ENCODE measurements around the gene WASF1.
A peak's percentile ranks its signal among the peaks of the same experiment; 100 is the strongest.

Gene WASF1

GRCh38 chr6:110195639-110196038 is 16.2 kb upstream of the WASF1 start:
- no peak overlapping the region for H3K27ac ChIP-seq (ENCODE audit: low read depth, low read length)
- peaks cover 11% of the 10 kb centered on the region for H3K36me3 ChIP-seq (ENCODE audit: control insufficient read depth, insufficient read depth, low read length)
- H3K4me1 ChIP-seq (ENCODE audit: control insufficient read depth, insufficient read depth, low read length): 0 out of 2 replicates have a peak, but pooled peaks cover 4% of the 10 kb centered on the region
- no peak overlapping the region for H3K9ac ChIP-seq (ENCODE audit: low read depth, low read length)
- H3K27me3 ChIP-seq (ENCODE audit: control insufficient read depth, insufficient read depth, low read length): no peaks in the 10 kb centered on the region
- no peak overlapping the region for H3K4me3 ChIP-seq (ENCODE audit: low read depth, low read length)
- H3K9me3 ChIP-seq (ENCODE audit: control insufficient read depth, insufficient read depth, low read length): no peaks in the 10 kb centered on the region

- Histone ChIP-seq H3K9ac (ENCODE audit: low read depth, low read length) (no peak overlapping the region), H3K36me3 (ENCODE audit: control insufficient read depth, insufficient read depth, low read length) (peaks cover 11% of the 10 kb centered on the region), H3K4me3 (ENCODE audit: low read depth, low read length) (no peak overlapping the region), H3K9me3 (ENCODE audit: control insufficient read depth, insufficient read depth, low read length) (no peaks in the 10 kb centered on the region), H3K27ac (ENCODE audit: low read depth, low read length) (no peak overlapping the region), H3K27me3 (ENCODE audit: control insufficient read depth, insufficient read depth, low read length) (no peaks in the 10 kb centered on the region), H3K4me1 (ENCODE audit: control insufficient read depth, insufficient read depth, low read length) (0 out of 2 replicates have a peak, but pooled peaks cover 4% of the 10 kb centered on the region)
Measured at GRCh38 chr6:110191477-110191876, 12.0 kb upstream of the WASF1 start.

- Histone ChIP-seq H3K9me3 (ENCODE audit: control insufficient read depth, insufficient read depth, low read length) (no peaks in the 10 kb centered on the region), H3K27ac (ENCODE audit: low read depth, low read length) (no peak overlapping the region), H3K9ac (ENCODE audit: low read depth, low read length) (no peak overlapping the region), H3K36me3 (ENCODE audit: control insufficient read depth, insufficient read depth, low read length) (peaks cover 11% of the 10 kb centered on the region), H3K4me3 (ENCODE audit: low read depth, low read length) (no peak overlapping the region), H3K4me1 (ENCODE audit: control insufficient read depth, insufficient read depth, low read length) (0 out of 2 replicates have a peak, but pooled peaks cover 4% of the 10 kb centered on the region), H3K27me3 (ENCODE audit: control insufficient read depth, insufficient read depth, low read length) (no peaks in the 10 kb centered on the region)
Measured at GRCh38 chr6:110190726-110191125, 11.3 kb upstream of the WASF1 start.

- H3K9ac ChIP-seq (ENCODE audit: low read depth, low read length): no peak overlapping the region
- no peaks in the 10 kb centered on the region for H3K9me3 ChIP-seq (ENCODE audit: control insufficient read depth, insufficient read depth, low read length)
- peaks cover 3% of the 10 kb centered on the region for H3K36me3 ChIP-seq (ENCODE audit: control insufficient read depth, insufficient read depth, low read length)
- H3K27me3 ChIP-seq (ENCODE audit: control insufficient read depth, insufficient read depth, low read length): no peaks in the 10 kb centered on the region
- H3K4me3 ChIP-seq (ENCODE audit: low read depth, low read length): no peak overlapping the region
- H3K27ac ChIP-seq (ENCODE audit: low read depth, low read length): no peak overlapping the region
- no peaks in the 10 kb centered on the region for H3K4me1 ChIP-seq (ENCODE audit: control insufficient read depth, insufficient read depth, low read length)
Measured at GRCh38 chr6:110188791-110189190, 9.3 kb upstream of the WASF1 start.

- H3K9ac ChIP-seq (ENCODE audit: low read depth, low read length): no peak overlapping the region
- no peaks in the 10 kb centered on the region for H3K9me3 ChIP-seq (ENCODE audit: control insufficient read depth, insufficient read depth, low read length)
- H3K4me1 ChIP-seq (ENCODE audit: control insufficient read depth, insufficient read depth, low read length): peaks cover 4% of the 10 kb centered on the region
- H3K27ac ChIP-seq (ENCODE audit: low read depth, low read length): no peak overlapping the region
- H3K27me3 ChIP-seq (ENCODE audit: control insufficient read depth, insufficient read depth, low read length): no peaks in the 10 kb centered on the region
- no peak overlapping the region for H3K4me3 ChIP-seq (ENCODE audit: low read depth, low read length)
- H3K36me3 ChIP-seq (ENCODE audit: control insufficient read depth, insufficient read depth, low read length): no peaks in the 10 kb centered on the region
Measured at GRCh38 chr6:110185879-110186278, 6.4 kb upstream of the WASF1 start.

GRCh38 chr6:110183292-110183885 is 3.9 kb upstream of the WASF1 start:
- Histone ChIP-seq H3K4me3 (ENCODE audit: low read depth, low read length) (no peak overlapping the region), H3K27me3 (ENCODE audit: control insufficient read depth, insufficient read depth, low read length) (no peaks in the 10 kb centered on the region), H3K9ac (ENCODE audit: low read depth, low read length) (no peak overlapping the region), H3K36me3 (ENCODE audit: control insufficient read depth, insufficient read depth, low read length) (no peaks in the 10 kb centered on the region), H3K9me3 (ENCODE audit: control insufficient read depth, insufficient read depth, low read length) (no peaks in the 10 kb centered on the region), H3K27ac (ENCODE audit: low read depth, low read length) (no peak overlapping the region), H3K4me1 (ENCODE audit: control insufficient read depth, insufficient read depth, low read length) (peaks cover 4% of the 10 kb centered on the region)

- Histone ChIP-seq H3K27ac (ENCODE audit: low read depth, low read length) (no peak overlapping the region), H3K9me3 (ENCODE audit: control insufficient read depth, insufficient read depth, low read length) (no peaks in the 10 kb centered on the region), H3K4me1 (ENCODE audit: control insufficient read depth, insufficient read depth, low read length) (peaks cover 10% of the 10 kb centered on the region), H3K9ac (ENCODE audit: low read depth, low read length) (peak overlapping the region; percentile 86), H3K36me3 (ENCODE audit: control insufficient read depth, insufficient read depth, low read length) (no peaks in the 10 kb centered on the region), H3K4me3 (ENCODE audit: low read depth, low read length) (peak overlapping the region; percentile 94), H3K27me3 (ENCODE audit: control insufficient read depth, insufficient read depth, low read length) (no peaks in the 10 kb centered on the region)
Measured at GRCh38 chr6:110181131-110182030, 1.9 kb upstream of the WASF1 start.

- Histone ChIP-seq H3K4me1 (ENCODE audit: control insufficient read depth, insufficient read depth, low read length) (peaks cover 10% of the 10 kb centered on the region), H3K9ac (ENCODE audit: low read depth, low read length) (peak within 1 kb of the TSS; percentile 93), H3K27ac (ENCODE audit: low read depth, low read length) (peak within 1 kb of the TSS; percentile 94)
Measured at GRCh38 chr6:110180228-110181008, 948 bp upstream of the WASF1 start, which contains the start of gene CDC40. CDC40 (plus strand) TSS chr6:110180427; CDS start chr6:110180445, 18 bp downstream.

GRCh38 chr6:110178626-110179405 is 654 bp downstream of the WASF1 start:
- Histone ChIP-seq H3K9me3 (ENCODE audit: control insufficient read depth, insufficient read depth, low read length) (no peaks in the 10 kb centered on the region), H3K9ac (ENCODE audit: low read depth, low read length) (peak overlapping the region; percentile 93), H3K36me3 (ENCODE audit: control insufficient read depth, insufficient read depth, low read length) (no peaks in the 10 kb centered on the region), H3K27ac (ENCODE audit: low read depth, low read length) (peak overlapping the region; percentile 94), H3K4me1 (ENCODE audit: control insufficient read depth, insufficient read depth, low read length) (peaks cover 10% of the 10 kb centered on the region), H3K4me3 (ENCODE audit: low read depth, low read length) (peak overlapping the region; percentile 94), H3K27me3 (ENCODE audit: control insufficient read depth, insufficient read depth, low read length) (no peaks in the 10 kb centered on the region)

More at GRCh38 chr6:110180228-110181008, 948 bp upstream of the WASF1 start, which contains the start of gene CDC40:
- Histone ChIP-seq H3K9me3 (ENCODE audit: control insufficient read depth, insufficient read depth, low read length) (no peaks in the 10 kb centered on the region), H3K4me3 (ENCODE audit: low read depth, low read length) (peak within 1 kb of the TSS; percentile 94), H3K27me3 (ENCODE audit: control insufficient read depth, insufficient read depth, low read length) (no peaks in the 10 kb centered on the region), H3K36me3 (ENCODE audit: control insufficient read depth, insufficient read depth, low read length) (no peaks in the 10 kb centered on the region)

GRCh38 chr6:110173506-110174132 is 5.9 kb downstream of the WASF1 start:
- H3K27ac ChIP-seq (ENCODE audit: low read depth, low read length): no peak overlapping the region

More at GRCh38 chr6:110173506-110174132, 5.9 kb downstream of the WASF1 start:
- Histone ChIP-seq H3K9me3 (ENCODE audit: control insufficient read depth, insufficient read depth, low read length) (no peaks in the 10 kb centered on the region), H3K4me3 (ENCODE audit: low read depth, low read length) (no peak overlapping the region), H3K36me3 (ENCODE audit: control insufficient read depth, insufficient read depth, low read length) (no peaks in the 10 kb centered on the region), H3K9ac (ENCODE audit: low read depth, low read length) (no peak overlapping the region), H3K27me3 (ENCODE audit: control insufficient read depth, insufficient read depth, low read length) (no peaks in the 10 kb centered on the region), H3K4me1 (ENCODE audit: control insufficient read depth, insufficient read depth, low read length) (peaks cover 26% of the 10 kb centered on the region)
